Fibroblast of skin of abdomen (primary cell): Measurements from ENCODE around the gene SLA2. TPM values are rescaled to one million over a fixed set of nuclear protein-coding genes. Genes with fewer than 3 reads are reported as not detected.
"Not testable (repeated sequence)": the region's sequence is repeated elsewhere in the genome, so short reads cannot be mapped to it uniquely, and the experiment has no call there.

Source experiments
- DNase-seq: peaks from one replicate; pipeline ENCODE4 v3.0.0-alpha.2; 2013
- polyA plus RNA-seq, 2 experiments: library from polyadenylated mRNA; unstranded; fragments of 120-200 nt; gene quantifications; one replicate each; pipeline ENCODE4 v1.2.1, GENCODE V29; 2013; ENCODE audit not compliant: insufficient read length in 2 of 2

The SLA2 gene, protein sequence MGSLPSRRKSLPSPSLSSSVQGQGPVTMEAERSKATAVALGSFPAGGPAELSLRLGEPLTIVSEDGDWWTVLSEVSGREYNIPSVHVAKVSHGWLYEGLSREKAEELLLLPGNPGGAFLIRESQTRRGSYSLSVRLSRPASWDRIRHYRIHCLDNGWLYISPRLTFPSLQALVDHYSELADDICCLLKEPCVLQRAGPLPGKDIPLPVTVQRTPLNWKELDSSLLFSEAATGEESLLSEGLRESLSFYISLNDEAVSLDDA
- 0.05 TPM for polyA plus RNA-seq (2013, experiment 1 of 2; ENCODE audit: insufficient read length)
- not detected for polyA plus RNA-seq (2013, experiment 2 of 2; ENCODE audit: insufficient read length)

DNA sequence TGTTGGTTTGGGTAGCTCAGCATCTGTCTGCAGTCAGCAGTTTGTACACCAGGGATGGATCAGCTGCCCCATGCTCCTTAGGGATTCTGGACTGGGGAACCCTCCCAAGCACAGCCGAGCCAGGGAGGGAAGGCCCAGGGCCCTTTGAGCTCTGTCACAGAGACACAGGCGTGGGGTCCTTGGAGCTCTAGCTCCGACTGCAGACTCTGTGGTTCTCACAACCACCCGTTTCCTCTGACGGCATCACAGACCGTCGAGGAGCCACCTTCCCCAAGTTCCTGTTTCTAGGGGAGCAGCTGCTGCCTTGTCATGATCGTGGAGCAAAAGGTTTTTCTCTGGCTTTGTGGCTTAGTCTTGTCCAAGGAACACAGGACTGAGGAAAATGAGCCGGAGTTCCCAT is at the start of gene SLA2:
Gene SLA2, minus strand, starts transcription at position 199 of the 400 bp plus-strand sequence. CDS start 4,861 bp downstream, outside the sequence.
- DNase-seq = no peak

DNA sequence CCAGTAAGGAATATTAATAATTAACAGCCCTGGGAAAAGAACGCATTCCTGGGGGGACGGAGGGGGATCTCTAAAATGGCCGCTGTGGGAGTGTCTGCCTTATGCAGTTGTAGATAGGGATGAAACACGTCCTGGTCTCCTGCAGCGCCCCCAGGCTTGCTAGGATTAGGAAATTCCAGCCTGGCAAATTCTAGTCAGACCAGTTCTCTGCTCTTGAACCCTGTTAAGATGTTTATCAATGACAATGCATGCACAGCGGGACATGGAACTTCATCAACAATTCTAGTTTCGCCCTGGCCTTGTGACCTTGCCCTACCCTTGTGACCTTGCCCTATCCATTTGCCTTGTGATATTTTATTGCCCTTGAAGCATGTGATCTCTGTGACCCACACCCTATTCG is 49.5 kb upstream of the SLA2 start:
- not testable (repeated sequence) for DNase-seq

DNA sequence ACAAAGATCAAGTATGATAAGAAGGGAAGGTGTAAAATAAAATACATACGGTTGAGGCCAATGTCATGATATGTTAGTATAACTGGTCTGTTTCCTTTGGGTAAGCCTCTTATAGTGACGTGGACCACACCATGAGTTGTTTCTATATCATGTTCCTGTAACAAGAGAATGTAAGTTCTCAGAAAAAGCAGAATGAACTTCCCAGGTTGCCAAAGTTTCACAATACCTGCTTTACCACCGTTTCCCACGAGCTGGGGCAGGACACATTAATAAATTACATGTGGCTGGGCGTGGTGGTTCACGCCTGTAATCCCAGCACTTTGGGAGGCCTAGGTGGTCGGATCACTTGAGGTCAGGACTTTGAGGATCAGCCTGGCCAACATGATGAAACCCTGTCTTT is 42.6 kb upstream of the SLA2 start:
- no peak for DNase-seq

DNA sequence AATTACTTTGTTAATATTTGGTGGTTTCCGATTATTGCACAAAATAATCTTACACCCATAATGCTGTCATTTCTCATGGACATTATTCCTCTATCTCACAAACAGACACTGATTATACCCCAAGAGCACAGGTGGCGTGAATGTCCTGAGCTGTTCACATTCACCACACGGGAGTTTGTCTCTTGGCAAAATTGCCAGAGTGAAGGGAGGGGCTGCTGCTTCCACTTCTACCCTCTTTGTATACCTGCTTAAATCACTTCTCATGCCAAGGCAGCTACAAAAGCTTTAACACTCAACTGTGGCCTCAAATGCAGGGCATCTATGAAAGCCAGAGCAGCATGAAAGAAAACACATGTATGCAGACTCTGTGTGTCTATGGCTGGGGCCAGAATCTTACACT is 41.9 kb upstream of the SLA2 start:
- DNase-seq = no peak

DNA sequence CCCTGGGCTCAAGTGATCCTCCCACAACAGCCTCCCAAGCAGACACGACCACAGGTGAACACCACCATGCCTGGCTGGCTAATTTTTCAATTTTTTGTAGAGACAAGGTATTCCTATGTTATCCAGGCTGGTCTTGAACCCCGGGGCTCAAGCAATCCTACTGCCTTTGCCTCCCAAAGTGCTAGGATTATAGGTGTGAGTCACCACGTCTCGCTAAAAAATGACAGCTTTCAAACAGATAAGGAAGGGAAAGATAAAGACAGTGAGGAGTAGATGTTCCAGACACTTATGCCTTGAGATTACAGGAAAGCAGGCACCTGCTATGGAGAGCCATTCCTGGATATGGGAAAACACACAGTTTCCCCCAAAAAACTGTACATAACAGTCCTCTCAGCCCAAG is 40.9 kb upstream of the SLA2 start:
- DNase-seq = no peak

DNA sequence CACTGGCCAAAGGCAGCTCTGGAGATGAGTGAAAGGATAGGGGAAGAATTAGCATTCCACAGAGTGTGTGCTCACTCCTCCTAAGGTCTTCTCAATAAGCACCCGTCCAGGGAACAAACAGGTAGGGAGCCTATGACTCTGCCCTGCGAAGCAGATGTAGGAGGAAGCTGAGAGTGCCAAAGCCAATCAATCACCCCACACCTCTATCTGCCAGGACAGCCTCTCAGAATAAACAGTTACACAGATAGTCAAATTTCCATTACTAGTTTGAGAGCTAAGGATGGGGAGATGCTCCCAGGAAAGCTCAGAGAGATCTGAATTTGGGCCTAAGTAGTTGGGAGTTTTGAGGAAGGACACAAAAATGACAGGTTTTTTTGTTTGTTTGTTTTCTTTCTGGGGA is 40.5 kb upstream of the SLA2 start:
- DNase-seq = no peak

DNA sequence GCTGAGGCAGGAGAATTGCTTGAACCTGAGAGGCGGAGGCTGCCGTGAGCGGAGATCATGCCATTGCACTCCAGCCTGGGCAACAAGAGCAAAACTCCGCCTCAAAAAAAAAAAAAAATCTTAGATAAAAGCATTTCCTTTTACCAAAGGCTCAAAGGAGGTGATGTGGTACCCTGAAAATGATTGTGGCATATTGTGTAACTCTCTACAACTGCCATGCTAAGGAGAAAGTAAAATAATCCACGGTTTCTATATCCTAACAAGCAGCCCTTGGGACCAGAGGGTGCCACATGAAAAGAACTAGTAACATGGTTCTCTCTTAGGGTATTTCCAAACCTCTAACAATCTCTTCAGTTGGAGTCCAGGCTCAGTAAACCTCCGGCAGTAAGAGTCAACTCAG is 38.8 kb upstream of the SLA2 start:
- DNase-seq = no peak

DNA sequence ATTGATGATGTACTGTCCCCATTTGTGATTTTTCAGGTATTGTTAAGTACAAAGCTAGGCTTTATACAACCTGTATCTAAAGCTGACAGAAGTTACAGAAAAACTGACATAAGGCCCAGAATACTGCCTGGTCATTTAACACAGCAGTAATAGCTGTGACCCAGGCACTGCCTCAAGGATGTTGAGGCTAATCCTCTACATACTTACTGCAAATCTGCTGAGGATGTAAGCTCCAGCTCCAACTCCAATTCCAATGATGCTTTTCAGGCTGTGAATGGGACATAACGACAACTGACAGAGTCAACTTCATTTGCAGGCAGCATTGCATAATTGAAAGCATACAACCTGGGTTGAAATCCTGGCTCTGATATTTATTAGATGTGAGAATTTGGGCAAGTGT is 36.3 kb upstream of the SLA2 start:
- no peak for DNase-seq

DNA sequence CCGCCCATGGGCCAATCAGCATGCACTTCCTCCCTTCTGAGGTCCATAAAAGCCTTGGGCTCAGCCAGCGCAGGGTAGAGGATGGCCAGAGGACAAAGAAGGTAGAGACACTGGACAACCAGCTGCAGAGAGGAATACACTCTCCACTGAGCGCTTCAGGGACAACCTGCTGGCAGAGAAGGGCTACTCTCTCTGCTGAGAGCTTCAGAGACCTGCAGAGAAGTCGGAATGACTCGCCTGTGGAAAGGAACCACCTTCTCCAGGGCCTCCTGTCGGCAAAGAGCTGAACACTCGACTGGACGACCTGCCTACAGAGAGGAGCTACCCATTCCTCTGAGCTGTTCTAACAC is 31.4 kb upstream of the SLA2 start:
- no peak for DNase-seq

DNA sequence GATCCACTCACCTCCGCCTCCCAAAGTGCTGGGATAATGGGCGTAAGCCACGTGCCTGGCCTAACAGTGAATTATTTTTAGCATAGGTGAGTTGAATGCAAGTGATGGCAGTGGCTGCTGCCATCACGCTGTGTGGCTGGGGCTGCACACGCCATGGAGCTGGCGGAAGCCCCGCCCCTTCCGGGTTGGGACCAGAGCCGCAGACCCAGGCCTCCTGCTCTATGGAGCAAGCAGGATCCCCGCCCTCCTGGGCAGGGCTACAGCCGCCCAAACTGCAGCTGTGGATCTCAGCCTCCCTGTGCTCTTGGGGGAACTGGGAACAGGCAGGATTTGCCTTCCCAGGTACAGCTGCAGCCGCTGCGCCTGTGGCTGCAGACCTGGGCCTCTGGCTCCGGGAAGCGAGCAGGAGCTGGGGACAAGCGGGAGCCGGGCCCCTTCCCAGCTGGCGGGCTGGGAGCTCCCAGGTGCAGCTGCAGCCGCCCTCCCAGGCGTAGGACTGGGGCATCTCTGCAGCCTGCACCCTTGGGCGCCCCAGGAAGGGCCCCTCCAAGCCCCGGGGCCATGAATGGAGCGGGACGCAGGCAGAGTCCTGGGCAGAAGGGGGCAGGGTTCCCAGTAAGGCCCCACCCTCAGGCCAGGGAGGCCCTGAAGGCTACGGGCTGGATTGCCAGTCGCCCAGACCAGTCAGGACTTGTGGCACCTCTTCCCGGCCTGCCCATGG is 30.9 kb upstream of the SLA2 start:
- DNase-seq = no peak

DNA sequence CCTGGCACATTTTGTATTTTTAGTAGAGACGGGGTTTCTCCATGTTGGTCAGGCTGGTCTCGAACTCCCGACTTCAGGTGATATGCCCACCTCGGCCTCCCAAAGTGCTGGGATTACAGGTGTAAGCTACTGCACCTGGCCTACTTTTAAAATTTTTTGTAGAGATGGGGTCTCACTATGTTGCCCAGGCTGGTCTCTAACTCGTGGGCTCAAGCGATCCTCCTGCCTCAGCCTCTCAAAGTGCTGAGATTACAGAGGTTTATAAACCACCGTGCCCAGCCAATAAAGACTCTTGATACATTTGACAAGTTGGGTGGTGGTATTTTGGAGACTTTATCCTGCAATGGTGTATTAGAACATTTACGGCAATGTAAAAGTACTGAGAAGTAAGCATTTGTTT is 29.5 kb upstream of the SLA2 start:
- not testable (repeated sequence) for DNase-seq

DNA sequence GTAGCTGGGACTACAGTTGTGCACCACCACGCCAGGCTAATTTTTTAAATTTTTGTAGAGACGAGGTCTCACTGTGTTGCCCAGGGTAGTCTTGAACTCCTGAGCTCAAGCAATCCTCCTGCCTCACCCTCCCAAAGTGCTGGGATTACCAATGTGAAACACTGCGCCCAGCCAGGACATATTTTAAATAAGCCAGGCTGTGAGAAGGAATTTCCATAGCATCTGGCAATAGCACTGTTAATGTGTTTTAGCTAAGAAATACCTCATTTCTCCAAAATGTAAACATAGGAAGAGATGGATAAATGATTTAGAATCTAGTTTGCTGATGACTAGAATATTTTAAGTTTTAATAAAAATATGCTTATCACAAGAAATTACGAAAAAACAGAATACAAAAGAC is 27.0 kb upstream of the SLA2 start:
- no peak for DNase-seq

DNA sequence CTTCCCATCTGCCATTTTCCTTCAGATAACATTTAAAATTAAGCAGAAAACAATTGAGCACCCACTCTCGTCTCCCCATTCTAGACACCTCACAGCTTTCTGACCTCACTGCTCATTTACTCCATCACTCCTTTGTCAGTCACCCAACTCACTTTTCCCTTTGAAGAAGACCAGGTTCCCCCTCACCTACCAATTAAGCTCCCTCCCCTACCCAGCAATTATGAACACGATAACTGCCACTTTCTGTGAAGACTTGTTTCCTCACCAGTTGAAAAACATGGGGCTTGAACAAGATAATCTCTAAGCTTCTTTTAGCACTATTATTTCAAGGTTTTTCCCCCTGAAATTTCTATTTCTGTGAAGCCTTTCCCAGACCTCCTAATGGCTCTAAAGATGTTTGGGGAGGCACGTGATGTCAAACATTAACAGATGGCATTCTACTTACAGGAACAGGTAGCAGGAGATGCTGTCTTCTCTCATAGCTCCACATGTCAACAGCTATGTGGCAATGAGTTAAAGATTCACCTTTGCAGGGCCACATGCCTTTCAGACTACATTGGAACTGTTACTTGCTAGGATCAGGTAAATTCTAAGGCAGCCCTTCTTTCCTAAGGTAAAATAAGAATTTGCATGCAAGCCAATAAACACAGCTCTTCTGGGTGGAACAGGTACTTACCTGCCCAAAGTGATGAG is 24.8 kb upstream of the SLA2 start:
- no peak for DNase-seq

DNA sequence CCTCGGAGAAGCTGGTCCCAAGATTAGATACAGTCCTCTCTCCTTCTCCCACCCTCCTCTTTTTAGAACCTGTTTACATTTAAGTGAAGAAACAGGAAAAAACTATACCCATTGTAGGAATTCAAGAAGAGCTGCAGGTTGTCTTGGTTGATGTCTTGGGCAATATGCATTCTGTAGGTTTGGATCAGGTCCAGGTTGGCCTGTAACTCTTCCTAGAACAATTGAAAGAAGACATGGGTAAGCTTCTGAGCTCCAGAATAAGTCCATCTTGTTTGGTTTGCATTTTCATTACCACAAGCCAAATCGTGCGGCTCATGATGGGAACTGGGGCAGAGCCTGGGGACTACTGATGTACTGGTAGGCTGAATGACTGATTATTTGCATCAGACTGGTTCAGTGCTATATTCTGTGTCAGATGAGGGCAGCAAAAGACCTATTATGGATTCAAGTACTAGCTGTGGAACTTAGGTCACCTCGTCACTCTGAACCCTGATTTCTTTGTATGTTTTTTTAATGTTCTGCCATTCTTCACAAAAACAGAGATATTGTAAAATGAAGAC is 20.3 kb upstream of the SLA2 start:
- peak; percentile 16 for DNase-seq

DNA sequence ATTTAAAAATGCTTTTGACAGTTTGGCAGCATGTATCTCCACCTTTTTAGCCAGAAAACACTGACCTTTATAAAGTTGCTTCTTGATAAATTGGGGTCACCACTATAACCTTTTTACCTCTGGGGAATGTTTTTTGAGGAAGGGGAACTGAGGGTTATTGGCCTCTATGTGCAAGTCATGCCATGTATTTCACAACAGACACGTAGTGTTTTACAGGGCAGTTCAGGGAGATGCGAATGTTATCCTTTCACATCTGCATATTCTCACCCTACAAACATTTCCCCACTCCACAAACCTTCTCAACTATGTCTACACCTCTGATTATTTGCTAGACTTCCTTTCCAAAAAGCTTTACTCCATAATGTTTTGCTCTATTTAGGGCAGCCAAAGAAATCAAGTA is 17.0 kb upstream of the SLA2 start:
- DNase-seq = no peak

DNA sequence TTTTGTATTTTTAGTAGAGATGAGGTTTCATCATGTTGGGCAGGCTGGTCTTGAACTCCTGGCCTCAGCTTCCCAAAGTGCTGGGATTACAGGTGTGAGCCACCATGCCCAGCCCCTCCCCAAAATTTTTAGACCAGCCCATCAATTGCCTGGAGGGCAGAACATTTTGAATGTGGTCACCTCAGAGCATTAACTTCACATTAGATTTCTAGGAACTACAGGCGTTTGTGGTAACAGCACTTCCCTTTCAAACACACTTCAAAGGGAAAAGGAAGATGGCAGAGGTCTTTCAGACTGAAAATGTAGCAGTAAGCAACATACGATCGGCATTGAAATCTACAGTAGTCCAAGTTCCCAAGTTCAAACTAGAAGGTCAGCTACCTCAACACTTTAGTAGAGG is 12.3 kb upstream of the SLA2 start:
- no peak for DNase-seq

DNA sequence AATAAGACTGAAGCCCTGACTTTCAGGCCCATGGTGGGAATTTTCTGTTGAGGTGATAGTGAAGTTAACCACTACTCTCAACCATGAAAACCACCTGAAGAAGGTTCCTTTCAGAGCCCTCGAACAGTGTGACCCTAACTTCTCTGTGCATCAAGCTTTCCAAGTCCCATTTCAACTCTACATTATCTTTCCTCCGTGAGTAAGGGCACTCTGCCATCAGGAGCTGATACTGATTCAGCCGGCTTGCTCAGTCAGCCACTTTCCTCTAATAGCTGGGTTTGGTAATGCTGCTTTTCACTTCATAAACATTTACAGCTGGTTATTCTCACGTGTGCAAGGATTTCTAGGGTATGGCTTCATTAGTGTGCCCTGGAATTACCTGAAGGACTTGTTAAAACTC is 10.7 kb upstream of the SLA2 start:
- no peak for DNase-seq

DNA sequence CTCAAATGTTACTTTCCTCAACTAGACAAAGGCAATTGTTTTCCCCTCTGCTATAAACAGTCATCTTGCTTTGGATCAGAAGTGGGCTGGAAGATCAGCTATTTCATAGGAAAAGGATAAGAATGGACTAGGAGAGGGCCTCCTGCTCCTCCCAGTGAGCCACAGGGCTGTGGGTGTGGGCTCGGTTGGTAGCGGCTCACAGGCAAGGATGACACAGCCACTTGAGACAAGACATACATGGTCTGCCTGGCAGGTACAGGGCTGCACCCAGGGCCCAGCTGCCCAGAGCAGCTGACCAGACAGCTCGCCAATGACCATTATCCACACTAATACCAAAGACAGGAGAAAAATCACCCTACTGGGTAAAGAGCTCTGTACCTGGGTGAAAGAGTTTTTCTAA is 9.0 kb upstream of the SLA2 start:
- no peak for DNase-seq

DNA sequence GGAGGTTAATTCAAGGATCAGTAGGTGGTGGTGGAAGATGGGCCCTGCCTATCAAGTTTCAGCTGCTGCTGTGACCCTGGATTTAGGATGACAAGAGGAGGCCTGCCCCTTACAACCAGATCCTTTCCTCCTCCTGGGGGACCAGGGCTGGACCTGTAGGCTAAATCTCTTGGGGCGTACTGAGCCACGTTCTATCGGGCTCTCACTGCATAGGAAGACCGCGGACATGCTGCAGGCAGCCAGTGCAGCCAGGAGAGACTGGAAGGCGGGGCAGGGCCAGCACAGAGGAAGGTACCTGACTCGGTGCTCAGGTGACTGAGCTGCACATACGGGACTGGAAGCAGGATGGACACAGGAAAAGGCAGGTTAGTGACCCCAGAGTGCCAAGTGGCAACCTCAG is 8.5 kb upstream of the SLA2 start:
- no peak for DNase-seq

DNA sequence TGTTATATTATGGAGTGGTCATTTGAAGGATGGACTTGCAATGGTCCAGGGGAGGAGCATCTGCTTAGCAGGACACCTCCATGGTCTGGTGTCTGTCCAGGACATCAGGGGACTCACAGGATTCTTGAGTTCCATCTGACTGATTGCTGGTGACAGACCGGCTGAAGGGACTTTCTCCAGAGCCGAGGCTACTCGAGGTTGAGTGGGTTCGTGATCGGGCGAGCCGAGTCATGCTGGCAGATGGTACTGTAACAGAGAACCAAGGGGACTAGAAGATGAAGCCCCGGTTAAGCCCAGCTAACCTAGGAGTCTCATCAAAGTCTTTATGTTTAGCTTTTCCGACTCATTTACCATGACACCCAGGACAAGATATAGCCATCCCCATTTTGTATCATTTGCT is 7.5 kb upstream of the SLA2 start:
- no peak for DNase-seq

DNA sequence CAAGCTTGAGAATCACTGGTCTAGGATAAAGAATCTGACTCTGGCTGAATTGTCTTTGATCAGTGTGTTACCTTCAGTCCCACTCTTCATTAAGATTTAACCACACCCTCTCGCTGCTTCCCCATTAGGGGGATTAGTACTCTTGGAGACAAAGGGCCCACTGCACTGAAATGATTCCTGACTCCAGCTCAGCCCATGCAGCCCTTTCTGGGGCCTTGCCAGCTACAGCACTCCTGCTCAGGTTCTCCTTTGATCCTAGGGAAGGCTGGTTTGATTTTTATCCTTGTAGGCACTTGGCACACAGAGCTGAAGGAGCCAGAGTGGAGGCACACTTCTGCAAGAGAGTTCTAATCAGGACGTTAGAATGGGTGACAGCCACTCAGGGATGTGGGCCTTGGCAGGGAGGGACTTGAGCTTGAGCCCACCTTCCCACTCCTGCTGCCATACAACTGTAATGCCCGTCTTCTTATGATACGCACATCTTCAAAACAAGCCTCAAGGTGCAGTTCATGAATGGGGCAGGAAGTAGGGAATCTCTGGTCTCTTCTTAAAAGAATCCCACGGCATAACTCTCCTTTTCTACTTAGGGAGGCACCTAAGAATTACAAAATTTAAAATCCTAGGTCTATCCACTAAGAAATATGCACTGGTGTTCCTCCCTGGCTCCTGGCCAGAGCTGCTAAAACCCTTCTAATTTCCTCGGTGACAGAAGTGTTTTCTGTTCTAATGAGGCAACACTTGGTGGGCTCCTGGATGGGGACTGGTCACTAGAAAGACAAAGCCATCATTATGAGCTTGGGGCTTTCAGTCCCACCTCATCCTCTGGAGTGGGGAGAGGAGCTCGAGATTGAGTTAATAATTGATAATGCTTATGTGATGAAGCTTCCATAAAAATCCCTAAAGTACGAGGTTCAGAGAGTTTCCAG is 1.5 kb upstream of the SLA2 start:
- no peak for DNase-seq

DNA sequence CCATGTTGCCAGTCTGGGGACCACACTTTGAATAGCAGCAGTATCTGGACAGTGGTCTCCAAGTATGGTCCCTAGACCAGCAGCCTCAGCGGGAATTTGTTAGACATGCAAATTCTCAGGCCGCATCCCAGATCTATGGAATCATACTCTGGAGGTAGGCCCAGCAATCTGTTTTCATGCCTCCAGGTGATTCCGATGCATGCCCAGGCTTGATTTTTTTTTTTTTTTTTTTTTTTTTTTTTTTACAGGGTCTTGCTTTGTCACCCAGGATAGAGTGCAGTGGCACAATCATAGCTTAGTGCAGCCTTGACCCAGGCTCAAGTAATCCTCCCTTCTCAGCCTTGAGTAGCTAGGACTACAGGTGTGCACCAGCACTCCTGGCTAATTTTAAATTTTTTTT is 682 bp upstream of the SLA2 start:
- no peak for DNase-seq
